HTR-8/SVneo (cell line): ENCODE results near the gene FAM72C.
"Not testable (repeated sequence)": the region's sequence is repeated elsewhere in the genome, so short reads cannot be mapped to it uniquely, and the experiment has no call there.

Experiments used
- DNase-seq: peaks from one replicate; pipeline ENCODE4 v3.0.0; 2011; ENCODE audit warnings: low spot score, mixed read lengths; ENCODE audit not compliant: insufficient read length
- FAIRE-seq: peaks from 2 replicates; lab custom pipeline; 2011; peaks lifted over from hg19 to GRCh38; lab: Jason Lieb, UNC

FAM72C gene

DNA sequence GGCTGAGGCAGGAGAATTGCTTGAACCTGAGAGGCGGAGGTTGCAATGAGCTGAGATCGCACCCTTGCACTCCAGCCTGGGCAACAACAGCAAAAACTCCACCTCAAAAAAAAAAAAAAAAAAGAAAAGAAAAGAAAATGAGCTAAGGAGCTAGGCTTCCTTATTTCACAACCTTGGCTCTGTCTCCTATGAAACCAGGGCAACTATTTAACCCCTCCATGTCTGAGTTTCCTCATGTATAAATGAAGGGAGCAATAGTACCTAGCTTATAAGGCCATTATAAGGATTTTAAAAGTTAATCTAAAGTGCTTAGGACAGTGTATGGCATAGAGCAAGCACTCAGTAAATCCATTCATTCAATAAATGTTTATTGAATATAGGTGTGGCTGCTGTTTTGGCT lies 32.9 kb downstream of the FAM72C start:
- not testable (repeated sequence) for FAIRE-seq, DNase-seq

DNA sequence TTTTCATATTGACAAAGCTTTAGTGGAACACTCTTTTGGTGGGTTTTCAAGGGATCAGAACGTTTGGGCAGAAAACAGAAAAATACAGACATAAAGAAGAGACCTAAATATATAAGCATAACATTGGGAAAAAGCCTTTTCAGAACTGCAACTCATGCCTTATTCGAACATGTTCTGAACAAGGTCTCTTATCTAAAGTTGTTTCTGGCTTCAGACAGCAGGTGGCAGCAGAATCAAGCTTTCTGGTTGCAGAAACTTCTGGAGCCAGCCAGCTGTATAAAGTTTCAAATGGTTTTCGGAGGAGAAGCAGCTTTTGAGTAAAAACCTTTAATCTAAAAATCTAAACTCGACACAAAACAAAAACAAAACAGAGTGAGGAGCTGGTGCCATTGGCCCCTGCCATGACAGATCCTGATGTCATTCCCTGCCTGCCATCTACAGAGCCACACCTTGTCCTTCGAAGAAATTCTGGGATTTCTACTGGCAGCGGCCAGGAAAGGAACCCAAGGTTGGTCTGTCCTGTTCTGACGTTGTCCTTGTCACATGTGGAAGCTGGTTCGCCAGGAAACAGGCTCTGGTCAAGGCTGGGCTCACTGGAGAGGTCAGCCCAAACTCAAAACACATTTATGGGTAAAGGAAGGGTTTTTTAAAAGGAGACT lies 35.2 kb downstream of the FAM72C start:
- FAIRE-seq, DNase-seq: not testable (repeated sequence)

DNA sequence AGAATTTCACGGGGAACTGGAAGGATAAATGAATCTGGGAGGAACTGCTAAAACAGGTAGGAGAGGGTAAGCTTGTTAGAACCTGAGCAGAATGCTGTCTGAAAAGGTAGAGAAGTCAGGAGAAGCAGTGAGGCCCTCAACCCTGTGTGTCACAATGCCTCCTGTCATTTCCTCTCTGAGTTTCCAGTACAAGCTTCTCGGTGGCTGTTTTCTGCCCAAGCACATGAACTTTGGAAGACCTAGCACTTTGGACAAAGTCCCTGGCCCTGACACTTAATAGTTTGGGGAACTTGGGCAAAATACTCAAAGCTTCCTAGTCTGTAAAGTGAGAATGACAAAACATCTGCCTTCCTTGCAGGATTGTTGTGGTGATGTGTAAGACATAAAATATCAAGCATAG lies 52.7 kb downstream of the FAM72C start:
- FAIRE-seq, DNase-seq: not testable (repeated sequence)

DNA sequence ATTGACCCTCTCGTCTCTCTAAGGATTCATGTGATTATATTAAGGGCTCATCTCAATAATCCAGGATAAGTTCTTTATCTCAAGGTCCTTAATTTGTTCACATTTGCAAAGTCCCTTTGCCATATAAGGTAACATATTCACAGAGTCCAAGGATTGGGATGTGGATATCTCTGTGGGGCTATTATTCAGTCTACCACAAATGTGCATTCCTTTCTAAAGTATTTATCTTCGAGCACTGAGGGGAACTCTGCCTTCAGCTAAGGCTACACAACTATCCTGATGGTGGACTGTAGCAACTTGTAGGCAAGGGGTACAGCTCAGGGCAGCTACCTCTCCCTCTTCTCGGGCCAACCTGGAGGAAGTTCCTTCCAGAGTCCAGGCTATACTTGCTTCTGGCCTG lies 53.2 kb downstream of the FAM72C start:
- not testable (repeated sequence) for DNase-seq

DNA sequence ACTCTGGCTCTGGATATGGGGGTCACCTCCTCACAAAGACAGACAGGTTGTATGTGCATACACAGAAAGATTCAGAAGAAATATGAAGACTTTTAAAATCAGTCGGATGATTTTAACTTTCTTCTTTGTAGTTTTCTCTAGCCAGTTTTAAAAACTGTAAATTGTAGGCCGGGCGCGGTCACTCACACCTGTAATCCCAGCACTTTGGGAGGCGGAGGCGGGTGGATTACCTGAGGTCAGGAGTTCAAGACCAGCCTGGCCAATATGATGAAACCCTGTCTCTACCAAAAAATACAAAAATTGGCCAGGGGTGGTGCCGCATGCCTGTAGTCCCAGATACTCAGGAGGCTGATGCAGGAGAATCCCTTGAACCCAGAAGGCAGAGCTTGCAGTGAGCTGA lies 58.1 kb downstream of the FAM72C start:
- FAIRE-seq, DNase-seq: not testable (repeated sequence)

More for the DNA sequence above, 53.2 kb downstream of the FAM72C start:
- not testable (repeated sequence) for FAIRE-seq
